Stromal cell of bone marrow (primary cell): ENCODE measurements around the gene SPTLC2.

Experiments
- DNase-seq: peaks from one replicate; pipeline ENCODE4 v3.0.0-alpha.2; 2012; ENCODE audit warnings: low read depth

The SPTLC2 gene

DNA sequence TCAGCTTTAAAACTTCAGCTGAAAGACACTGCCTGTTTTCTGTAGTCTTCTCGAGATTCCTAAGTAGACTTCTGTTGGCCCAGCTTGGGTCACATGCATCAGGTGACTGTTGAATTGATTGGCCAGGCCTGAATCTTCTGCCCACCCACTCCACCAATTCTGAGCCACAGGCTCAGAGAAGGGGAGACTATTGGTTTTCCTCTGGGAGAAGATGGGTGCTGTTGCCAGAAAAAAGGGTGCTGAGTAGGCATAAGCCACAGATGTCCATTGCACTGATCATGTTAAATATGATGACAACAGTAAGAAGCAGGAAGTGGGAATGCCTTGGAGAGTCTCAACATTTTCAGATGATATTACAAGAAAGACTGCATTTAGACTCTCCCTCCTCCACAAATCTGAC, 6.8 kb upstream of the SPTLC2 start:
- DNase-seq: no peak

- DNase-seq: no peak
Observed at GRCh38 chr14:77622366-77622961, 6.0 kb upstream of the SPTLC2 start.

DNA sequence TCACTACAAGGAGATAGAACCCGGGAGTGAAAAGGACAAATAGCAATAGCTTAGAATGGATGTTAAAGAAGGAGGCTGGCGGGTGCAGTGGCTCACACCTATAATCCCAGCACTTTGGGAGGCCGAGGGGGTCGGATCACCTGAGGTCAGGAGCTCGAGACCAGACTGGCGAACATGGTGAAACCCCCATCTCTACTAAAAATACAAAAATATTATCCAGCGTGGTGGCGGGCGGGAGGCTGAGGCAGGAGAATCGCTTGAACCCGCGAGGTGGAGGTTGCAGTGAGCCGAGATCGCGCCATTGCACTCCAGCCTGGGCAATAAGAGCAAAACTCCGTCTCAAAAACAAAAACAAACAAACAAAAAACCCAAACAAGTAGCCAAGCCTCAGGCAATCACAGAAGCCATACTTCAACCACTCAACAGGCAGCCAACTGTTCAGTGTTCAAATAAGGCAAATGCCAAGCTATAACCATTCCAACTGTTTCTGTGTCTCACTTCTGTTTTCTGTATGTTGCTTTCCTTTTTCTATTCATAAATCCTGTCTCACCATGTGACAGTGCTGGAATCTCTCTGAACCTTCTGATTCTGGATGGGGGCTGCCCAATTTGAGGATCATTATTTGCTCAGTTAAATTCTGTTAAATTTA, 3.9 kb upstream of the SPTLC2 start:
- DNase-seq: no peak

- no peak for DNase-seq
Observed at GRCh38 chr14:77618381-77618970, 2.0 kb upstream of the SPTLC2 start.

GRCh38 chr14:77616133-77616453, 344 bp downstream of the SPTLC2 start:
- DNase-seq: no peak

GRCh38 chr14:77615361-77616132, 890 bp downstream of the SPTLC2 start:
- DNase-seq: no peak

- DNase-seq: no peak
Observed at GRCh38 chr14:77613201-77613600, 3.2 kb downstream of the SPTLC2 start.

- DNase-seq: no peak
Observed at GRCh38 chr14:77612011-77612620, 4.3 kb downstream of the SPTLC2 start.

DNA sequence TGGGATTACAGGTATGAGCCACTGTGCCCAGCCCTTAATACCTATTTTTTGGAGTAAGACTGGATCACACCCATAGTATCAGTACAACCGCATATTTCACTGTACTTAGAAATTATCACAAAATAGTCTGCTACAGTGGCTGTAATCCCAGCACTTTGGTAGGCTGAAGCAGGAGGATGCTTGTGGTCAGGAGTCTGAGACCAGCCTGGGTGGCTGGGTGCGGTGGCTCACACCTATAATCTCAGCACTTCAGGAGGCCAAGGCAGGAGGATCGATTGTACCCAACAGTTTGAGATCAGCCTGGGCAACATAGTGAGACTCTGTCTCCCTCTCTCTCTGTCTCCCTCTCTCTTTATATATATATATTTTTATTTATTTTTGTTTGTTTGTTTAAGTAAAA, 5.9 kb downstream of the SPTLC2 start:
- no peak for DNase-seq

DNA sequence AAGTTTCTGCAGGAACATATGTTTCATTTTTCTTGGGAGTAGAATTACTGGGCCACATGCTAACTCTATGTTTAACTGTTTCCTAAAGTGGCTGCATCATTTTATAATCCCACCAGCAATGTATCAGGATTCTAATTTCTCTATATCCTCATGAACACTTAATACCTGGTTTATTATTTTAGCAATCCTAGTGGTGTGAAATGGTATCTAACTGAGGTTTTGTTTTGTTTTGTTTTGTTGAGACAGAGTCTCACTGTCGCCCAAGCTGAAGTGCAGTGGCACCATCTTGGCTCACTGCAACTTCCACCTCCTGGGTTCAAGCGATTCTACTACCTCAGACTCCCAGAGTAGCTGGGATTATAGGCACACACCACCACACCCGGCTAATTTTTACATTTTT, 6.5 kb downstream of the SPTLC2 start:
- DNase-seq: no peak

DNA sequence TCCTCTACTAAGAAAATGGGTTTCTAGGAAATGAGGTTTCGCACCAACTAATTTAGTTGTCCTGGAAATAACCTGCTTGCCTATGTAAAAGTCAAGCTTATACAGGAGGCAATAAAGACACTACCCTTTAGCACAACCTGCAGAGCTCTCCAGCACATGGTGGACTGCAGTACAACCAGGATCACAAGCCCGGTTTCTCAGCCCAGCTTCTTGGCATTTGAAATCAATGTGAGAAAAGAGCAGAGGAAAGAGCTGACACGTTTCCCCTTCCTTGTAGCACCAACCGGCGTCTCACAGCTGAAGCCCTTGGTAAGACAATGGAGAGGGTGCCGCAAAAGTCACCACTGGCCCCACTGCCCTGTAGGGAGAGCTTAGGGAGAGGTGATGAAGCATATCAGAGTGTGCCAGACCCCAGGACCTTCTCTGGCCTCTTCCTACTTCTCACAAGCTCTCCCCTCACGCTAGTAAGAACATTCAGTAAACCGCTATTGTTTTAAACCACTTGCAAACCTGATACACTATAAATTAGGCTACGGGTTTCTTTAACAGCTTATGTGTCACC, 8.6 kb downstream of the SPTLC2 start:
- DNase-seq: no peak

- DNase-seq: no peak
Observed at GRCh38 chr14:77605392-77605972, 11.0 kb downstream of the SPTLC2 start.

DNA sequence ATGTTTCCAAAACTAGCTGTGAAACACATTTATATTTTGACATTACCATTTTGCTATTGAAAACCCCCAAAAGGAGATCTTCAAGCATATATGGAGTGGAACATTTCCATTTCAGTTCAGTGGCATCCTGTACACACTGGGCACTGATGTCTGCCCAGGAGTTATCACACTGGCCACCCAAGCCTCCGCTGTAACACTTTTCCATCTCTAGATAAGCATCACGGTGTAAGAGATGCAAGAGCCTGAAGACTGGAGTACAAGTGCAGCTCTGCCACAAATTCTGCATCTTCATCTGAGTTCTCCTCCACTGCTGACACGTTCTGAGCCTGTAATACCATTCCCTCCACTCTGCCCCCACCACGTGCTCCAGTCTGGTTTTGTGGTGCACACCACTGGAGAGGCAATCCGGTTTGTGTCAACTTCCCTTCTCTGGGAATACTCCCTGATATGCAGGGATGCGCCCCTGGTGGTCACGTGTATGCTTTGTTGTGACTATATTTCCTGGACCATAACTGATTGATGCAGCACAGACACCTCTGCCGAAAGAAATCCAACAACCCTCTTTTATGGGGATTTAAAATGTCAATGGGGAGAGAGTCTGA, 12.7 kb downstream of the SPTLC2 start:
- no peak for DNase-seq

GRCh38 chr14:77603031-77603430, 13.4 kb downstream of the SPTLC2 start:
- no peak for DNase-seq

DNA sequence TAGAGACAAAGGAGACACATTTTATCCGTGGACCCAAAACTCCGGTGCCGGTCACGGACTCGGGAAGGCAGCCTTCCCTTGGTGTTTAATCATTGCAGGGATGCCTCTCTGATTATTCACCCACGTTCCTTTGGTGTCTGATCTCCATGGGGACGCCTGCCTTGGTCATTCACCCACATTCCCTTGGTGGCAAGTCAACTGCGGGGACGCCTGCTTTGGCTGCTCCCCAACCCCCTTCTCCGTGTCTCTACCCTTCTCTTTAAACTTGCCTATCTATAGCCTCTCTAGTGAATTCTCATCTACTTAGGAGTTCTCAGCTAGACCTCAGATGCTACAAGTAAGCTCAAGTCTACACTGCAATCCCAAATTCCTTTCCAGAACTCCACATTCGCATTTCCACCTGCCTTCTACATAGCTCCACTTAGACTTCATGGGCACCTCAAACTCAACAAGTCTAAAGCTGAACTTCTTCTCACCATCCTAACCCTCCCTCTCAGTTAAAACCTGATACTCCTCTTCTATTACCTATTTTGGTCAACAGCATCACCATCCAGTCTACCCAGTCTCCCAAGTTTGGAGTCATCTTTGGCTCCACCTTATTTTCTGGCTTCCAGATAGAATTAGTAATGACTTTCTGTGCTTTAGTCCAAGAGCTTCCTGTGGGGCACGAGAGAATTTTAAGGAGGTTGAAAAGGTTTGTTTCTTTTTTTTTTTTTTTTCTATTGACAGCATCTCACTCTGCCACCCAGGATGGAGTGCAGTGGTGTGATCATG, 14.4 kb downstream of the SPTLC2 start:
- DNase-seq: no peak

DNA sequence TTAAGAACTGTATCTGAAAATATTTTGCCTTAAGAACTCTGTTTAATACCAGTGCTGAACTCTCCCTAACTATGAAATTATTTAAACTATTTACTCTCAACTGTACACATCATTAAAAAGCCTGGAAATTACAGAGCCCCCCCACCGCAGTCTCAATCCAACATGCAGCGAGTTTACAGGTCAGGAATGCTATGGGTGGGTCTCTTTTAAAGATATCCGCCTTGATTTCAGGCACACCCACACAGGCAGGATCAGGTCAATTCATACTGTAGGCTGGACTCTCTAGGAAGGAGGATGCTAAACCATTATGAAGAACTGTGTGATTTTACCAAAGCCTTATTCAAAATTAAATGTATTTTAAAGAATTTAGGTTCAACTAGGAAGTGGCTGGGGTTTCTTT, 16.5 kb downstream of the SPTLC2 start:
- no peak for DNase-seq

DNA sequence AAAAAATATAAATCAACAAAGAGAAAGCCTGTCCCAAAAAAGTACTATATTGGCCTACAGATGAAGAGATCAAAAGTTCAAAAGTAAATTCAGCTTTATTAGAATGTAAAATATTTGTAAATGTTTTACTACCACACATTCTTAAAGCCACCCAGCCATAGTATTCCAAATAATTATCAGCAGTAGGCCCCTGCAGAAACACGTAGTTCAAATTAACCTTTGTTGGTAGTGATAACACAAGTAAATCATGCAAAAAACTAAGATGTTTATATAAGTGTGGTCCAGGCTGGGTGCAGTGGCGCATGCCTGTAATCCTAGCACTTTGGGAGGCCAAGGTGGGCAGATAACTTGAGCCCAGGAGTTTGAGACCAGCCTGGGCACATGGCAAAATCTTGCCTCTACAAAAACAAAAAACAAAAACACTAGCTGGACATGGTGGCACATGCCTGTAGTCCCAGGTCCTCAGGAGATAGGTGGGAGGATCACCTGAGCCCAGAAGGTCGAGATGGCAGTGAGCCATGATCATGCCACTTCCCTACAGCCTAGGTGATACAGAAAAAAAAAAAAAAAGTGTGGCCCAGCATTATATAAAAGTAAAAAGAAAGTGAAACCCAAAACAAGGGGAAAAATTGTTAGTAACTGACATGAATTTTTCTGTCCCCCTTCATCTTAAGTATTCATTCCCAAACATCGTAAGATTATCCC, 17.9 kb downstream of the SPTLC2 start:
- no peak for DNase-seq

- DNase-seq: no peak
Observed at GRCh38 chr14:77593501-77593961, 22.9 kb downstream of the SPTLC2 start.

DNA sequence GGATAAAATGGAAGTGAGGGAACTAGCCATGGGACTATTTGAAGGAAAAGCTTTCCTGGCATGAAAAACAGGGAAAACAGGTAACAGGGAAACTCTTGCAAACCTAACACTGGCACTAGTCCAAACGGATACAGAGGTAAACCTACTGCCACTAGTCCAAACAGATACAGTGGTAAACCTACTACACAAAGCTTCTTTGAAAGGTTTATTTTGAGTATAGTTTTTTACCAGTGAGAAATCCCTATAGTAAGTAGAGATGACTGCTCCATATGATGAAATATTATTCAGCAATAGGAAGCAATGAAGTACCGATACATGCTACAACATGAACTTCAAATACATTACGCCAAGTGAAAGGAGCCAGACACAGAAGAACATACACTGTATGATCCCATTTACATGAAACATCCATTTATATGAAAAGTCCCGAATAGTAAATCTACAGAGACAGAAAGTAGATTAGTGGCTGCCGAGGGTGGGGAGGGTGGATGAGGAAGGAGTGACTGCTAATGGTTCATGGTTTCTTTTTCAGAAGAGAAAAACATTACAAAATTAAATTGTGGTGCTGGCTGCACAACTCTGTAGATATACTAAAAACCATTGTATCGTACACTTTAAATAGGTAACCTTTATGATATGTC, 25.5 kb downstream of the SPTLC2 start:
- no peak for DNase-seq

DNA sequence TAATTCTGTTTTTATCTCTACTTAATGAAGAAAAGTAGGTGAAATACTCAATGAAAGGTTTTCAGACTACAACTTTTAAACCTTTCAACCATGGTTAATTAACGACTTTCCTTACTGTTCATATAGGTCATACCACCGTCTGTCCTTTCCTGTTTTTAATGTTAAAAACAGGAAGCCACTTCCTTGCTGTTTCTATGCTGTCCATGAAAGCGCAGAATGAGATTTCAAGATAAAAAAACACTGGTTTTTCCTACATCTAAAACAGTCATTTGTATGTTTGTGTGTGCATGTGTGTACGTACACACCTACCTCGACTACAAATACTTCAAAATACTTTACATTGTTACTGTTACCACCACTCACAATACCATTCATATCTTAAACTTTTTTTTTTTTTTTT, 27.3 kb downstream of the SPTLC2 start:
- no peak for DNase-seq
